Activated CD4-positive, CD25-positive, alpha-beta regulatory T cell treated with anti-CD3 and anti-CD28 coated beads, Interleukin-2, amount 50 U/mL, for 16 hours (primary cell): ENCODE results near the gene CELF2.

Source experiments
- DNase-seq: peaks from one replicate; pipeline ENCODE4 v3.0.0-alpha.2; 2020; ENCODE audit warnings: low read depth, low spot score

CELF2 gene

DNA sequence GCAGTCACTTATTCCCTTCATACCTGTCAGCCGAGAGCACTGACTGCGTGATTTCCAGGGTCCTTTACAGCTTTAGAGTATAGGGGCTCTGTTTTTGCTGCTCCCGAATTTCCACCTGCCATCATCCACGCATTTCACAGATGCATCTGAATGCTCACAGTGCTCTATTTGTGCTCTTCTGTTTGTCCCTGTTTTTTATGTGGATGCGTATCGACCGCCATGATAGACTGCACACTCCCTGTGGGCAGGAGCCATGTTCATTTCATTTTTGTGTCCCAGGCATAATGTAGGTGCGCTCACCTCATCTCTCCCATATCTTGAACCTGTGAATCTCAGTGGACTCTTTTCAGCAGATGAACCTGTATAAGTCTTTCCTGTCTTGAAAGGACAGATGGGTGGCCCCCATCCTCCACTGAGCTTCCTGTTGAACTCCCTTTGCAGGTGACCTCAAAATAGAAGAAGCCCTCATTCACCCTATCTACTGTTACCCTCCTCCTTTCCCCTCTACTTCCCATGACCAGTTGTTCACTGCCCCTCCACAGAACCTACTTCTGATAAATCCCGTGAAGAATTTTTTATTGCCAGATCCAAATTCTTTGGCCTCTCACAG lies 228.4 kb downstream of the CELF2 start:
- no peak for DNase-seq

DNA sequence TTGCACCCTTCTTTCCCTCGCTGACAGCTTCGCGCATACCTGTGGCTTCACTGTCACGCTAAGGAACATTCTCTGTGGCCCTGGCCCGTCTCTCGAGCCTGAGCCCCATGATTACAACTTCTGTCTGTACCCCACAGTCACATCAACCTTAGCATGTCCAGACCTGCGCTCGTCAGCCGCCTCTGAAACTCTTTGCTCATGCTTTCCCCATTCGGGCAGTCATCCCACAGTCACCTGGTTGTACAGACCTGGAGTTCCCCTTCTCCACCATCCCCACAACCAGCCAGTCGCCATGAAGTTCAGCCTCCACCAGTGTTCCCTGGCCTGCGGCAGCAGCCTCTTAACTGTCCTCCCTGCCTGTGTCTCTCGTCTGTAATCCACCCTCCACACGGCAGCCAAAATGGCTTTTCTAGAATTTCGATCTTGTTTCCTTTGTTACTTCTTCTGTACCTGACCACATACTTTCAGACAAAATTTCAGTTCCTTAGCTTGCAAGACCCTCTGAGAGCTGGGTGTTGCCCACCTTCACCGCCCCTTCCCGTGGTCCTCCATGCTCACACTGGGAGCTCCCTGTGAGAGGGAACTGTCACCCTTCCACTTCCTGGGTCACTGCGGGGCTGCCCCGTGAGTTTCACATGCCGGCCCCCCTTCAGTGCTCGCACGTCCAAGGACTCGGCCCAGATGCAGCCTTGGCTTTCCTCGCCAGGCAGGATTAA lies 229.2 kb downstream of the CELF2 start:
- no peak for DNase-seq

- DNase-seq, result no peak
These were observed 231.6 kb downstream of the CELF2 start for GRCh38 chr10:11249152-11249807.

DNA sequence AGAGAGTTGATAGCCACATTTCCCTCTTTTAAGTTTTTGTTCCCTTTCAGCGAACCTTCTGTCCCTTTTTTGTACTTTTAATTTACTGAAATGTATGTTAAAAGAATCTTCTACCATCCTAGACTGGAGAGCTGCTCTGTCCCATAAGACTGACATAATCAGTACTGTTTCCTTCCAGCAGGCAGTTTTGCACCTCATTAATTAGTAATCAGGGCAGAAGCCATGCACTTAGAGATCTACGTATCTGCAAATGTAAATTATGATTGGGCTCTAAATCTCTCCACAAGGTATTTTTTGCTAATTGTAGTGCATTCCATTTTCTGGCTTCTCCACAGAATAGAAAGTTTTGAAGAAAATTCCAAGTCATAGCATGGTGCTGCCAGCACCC lies 232.1 kb downstream of the CELF2 start:
- no peak for DNase-seq

DNA sequence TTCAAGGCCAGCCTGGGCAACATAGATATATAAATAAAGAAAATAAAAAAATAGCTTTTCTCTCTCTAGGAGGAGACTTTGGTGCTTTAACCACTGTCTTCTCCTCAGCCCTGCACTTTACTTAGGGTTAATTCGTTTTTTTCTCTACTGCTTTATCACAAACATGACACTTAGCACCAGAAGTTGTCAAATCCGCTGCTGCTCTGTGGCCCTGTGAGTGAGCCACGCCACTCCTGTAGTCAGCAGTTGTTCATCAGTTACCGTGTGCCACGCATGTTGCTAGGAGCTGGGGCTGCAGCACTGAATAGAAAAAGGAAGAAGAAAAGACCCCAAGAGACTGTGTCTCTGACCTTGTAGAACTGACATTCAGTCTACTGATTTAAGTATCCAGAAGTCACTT lies 232.6 kb downstream of the CELF2 start:
- DNase-seq, result no peak

DNA sequence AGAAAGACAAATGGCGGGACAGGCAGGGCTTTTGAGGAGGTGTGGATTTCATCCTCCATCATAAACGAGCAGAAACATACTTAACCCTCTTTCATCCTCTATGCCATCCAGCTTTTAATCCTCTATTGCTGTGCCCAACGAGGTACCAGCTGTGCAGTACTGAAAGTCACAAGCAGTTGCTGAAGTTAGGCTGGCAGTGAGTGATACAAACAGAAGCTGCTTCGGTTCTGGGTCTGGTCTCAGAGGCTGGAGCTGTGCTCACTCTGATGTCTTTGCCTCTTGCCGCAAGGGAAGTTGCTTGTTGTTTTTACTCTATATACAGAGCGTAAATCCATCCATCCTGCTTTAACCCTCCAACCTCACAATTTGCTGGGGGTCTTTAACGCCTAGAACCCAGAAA lies 235.2 kb downstream of the CELF2 start:
- no peak for DNase-seq

GRCh38 chr10:11253385-11254002 lies 235.8 kb downstream of the CELF2 start:
- DNase-seq, result no peak

DNA sequence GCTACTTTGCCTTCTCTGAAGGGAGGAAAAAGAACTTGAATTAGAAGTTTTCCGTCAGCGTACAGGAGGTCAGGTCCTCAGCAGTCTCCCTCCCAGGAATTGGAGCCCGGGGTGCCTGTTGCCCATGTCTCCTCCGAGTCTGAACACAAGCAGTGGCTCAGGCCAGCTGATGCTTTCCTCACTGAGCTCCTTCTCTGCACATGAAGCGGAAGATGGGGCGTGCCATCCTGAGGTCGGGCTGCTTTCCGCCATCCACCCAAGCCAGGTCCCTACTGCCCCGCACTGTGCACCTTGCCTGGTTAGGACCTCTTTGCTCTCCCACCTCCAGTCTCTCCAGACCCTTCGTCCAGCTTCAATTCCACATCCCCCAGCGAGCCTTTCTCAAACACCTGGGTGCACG lies 237.5 kb downstream of the CELF2 start:
- no peak for DNase-seq

- DNase-seq, result no peak
These were observed 238.2 kb downstream of the CELF2 start for GRCh38 chr10:11255796-11256444.

DNA sequence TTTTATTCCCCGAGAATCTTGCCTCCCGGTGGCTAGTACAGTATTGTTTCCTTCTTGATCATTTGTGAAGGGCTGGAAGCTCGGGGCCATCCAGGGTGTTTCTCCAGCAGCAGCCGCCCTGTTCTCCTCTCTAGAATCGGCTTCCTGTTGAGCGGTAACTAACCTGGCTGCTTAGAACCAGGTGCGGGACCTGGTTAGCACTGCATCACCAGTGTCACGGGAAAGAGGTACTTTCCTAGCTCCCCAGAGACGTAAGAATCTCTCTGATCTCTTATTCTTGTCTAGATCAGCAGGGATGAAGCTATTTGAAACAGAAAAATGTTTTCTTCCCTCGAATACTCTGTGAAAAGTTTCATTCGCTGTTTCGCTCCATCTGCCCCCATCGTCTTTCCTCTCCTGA lies 239.2 kb downstream of the CELF2 start:
- DNase-seq, result no peak

DNA sequence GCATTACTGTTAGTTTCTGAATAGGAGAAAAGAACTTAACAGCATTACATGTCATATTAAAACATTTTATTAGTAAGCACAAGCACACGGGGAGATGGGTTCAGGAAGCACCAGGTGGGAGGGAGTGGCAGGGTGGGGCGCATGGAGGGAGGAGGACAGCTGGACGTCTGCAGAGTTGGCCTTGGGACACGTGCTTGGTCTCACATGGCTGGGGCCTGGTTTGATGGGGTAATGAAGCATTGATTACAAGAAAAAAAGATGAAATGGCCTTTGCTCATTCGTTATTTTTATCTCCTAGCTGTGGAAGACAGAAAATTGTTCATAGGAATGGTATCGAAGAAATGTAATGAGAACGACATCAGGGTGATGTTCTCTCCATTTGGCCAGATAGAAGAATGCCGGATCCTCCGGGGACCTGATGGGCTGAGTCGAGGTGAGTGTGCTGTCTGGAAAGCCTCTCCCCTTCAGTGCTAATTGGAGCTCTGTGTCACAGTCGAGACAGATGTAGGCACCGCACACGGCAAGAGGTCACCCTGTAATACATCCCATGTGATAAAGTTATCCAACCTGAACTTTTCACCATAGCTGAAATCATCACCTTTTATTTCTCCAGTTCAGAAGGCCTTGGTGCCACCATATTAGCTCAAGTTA lies 239.9 kb downstream of the CELF2 start:
- DNase-seq, result no peak

GRCh38 chr10:11260170-11260569 lies 242.5 kb downstream of the CELF2 start:
- no peak for DNase-seq

- no peak for DNase-seq
These were observed 243.5 kb downstream of the CELF2 start for GRCh38 chr10:11261143-11261542.

- DNase-seq, result no peak
These were observed 244.2 kb downstream of the CELF2 start for GRCh38 chr10:11261687-11262493.

DNA sequence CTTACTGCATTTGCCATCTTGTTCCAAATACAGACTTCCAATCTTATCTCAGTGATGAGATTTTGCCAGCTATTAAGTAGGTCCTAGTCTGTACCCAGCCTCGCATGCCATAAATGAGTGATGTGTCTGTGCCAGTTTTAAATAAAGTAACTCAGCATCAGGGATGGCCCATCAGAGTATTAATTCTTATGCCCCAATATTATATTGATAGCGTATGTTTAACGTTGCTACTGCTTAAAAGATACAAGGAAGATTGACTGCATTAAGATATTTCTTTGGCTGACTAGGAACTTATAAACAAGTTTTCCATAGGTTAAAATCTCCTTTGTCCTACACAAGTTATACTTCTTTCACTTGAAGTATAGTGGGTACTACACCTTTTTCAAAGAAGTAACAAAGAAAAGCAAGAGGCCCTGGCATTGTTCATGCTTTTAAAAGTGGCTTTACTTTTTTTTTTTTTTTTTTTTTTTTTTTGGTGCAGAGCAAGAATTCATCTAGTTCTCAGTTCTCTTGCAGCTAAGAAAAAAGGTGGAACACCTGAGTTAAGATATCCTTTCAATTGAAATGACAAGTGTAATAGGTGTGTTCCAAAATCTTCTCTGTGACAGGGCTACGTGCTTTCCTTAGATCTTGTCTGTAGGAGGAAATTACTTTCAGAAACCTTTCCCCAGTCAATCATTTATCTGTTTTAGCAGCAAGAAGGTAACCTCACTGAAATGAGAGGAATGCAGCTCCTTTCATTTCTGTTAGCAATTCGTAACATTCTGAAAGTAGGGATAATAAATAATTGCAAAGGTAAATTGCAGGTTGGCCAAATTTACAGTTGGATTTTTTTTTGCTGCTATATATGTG lies 245.0 kb downstream of the CELF2 start:
- DNase-seq, result no peak

DNA sequence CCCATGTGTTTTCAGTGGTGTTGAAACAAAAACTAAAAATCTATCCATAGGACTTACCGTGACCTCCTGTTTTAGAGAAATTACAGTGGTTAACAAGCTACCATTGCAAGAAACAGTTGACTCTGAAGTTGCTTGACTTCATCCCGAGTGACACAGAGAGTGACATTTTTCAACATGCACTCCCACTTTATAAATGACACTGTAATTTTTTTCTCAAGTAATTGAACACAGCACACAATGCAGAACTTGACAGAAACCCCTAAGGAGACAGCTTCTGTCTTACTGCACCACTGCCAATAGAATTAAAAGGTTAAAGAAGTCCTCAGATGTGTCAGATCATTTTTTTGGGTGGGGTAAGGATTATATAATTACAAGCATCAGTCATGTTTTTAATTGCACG lies 246.1 kb downstream of the CELF2 start:
- no peak for DNase-seq

DNA sequence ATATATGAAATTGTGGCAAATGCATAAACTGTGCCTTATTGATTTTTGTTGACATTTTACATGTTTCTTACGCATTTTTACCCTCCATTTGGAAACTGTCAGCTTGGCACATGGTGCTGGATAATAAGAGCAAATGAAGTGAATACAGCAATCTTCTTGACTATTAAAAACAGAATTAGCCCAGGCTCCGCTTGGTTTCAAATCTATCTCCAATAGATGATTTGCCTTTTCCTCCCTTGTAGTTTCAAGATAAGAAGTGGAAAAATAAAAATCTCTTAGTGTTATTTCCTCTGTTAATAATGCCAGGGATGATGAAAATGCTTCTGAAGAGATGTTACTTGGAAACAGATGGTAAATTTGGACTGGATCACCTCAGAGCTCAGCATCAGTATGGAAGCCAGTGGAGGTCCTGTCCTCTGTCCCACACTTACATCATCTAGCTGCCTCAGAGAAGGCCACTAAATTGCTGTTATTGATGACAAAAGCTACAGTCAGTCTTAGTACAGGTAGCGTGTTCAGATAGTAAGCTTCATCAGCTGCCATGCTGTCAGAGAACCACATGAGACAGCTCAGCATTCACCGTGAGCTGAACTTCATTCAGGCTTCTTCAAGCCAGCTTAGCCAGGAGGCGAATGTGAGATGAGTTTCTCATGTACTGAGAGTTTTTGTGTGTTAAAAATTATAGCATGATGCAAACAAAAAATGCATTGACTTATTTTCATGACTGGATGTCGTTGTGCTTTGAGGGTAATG lies 246.8 kb downstream of the CELF2 start:
- DNase-seq, result no peak

GRCh38 chr10:11265484-11265883 lies 247.8 kb downstream of the CELF2 start:
- DNase-seq, result no peak

DNA sequence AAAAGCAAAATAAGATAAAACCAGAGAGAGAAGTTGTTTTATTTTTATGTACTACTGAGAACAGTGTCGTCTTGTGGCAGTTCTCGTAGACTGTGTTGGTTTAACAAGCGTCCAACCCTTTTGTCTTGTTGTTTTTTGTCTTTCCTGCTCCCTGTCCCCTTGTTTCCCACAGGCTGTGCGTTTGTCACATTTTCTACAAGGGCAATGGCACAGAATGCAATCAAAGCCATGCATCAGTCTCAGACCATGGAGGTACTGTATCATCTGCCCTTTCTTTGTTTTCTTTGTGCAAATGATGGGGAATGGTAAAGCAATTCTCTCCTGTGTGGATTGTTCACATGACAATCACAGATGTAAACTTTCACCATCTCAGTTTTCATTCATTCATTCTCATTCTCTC lies 248.8 kb downstream of the CELF2 start:
- DNase-seq, result no peak
